H9 (cell line): ENCODE results near the gene ZNF865. TPM values are rescaled to one million over a fixed set of nuclear protein-coding genes. Genes with fewer than 3 reads are reported as not detected.

Experiments used
- DNase-seq: peaks from one replicate; pipeline ENCODE4 v3.0.0-alpha.2; 2017
- H2AFZ ChIP-seq: one replicate; pipeline ENCODE4 v1.6.1; 2013; ENCODE audit warnings: mild to moderate bottlenecking, low read length, control low read depth, moderate library complexity
- H2AK5ac ChIP-seq: 2 replicates; pipeline ENCODE4 v1.6.1; 2013; ENCODE audit warnings: low read length, control low read depth, mixed read lengths; ENCODE audit not compliant: insufficient read length
- H2BK120ac ChIP-seq: one replicate; pipeline ENCODE4 v1.6.1; 2013; ENCODE audit warnings: low read depth, mild to moderate bottlenecking, low read length, control low read depth, inconsistent platforms; ENCODE audit not compliant: poor library complexity, severe bottlenecking
- H2BK12ac ChIP-seq: 2 replicates; pipeline ENCODE4 v1.6.1; 2013; ENCODE audit warnings: low read length, control low read depth, mixed read lengths, low read depth; ENCODE audit not compliant: insufficient read length
- H2BK15ac ChIP-seq: 2 replicates; pipeline ENCODE4 v1.6.1; 2013; ENCODE audit warnings: low read depth, low read length, control low read depth
- H2BK20ac ChIP-seq: one replicate; pipeline ENCODE4 v1.6.1; 2013; ENCODE audit warnings: low read depth, mild to moderate bottlenecking, low read length, control low read depth, inconsistent platforms; ENCODE audit not compliant: poor library complexity, severe bottlenecking
- H2BK5ac ChIP-seq: 2 replicates; pipeline ENCODE4 v1.6.1; 2013; ENCODE audit warnings: low read length, control low read depth, mixed read lengths; ENCODE audit not compliant: insufficient read length
- H3K14ac ChIP-seq: 2 replicates; pipeline ENCODE4 v1.6.1; 2013; ENCODE audit warnings: low read length, control low read depth; ENCODE audit not compliant: insufficient read depth
- H3K18ac ChIP-seq: 2 replicates; pipeline ENCODE4 v1.6.1; 2013; ENCODE audit warnings: low read depth, mild to moderate bottlenecking, mixed read lengths, low read length, control low read depth; ENCODE audit not compliant: insufficient read length
- H3K23ac ChIP-seq: 2 replicates; pipeline ENCODE4 v1.6.1; 2013; ENCODE audit warnings: low read length, control low read depth, mixed read lengths, low read depth; ENCODE audit not compliant: insufficient read length
- H3K23me2 ChIP-seq: 2 replicates; pipeline ENCODE4 v1.6.1; 2013; ENCODE audit warnings: low read depth, mild to moderate bottlenecking, mixed read lengths, low read length, control low read depth; ENCODE audit not compliant: insufficient read length, poor library complexity, severe bottlenecking
- H3K27ac ChIP-seq: 2 replicates; pipeline ENCODE4 v1.5.1; 2013; ENCODE audit warnings: low read length, control low read depth, mixed read lengths, low read depth; ENCODE audit not compliant: insufficient read length
- H3K27me3 ChIP-seq: 2 replicates; pipeline ENCODE4 v1.6.1; 2013; ENCODE audit warnings: low read length, control low read depth, inconsistent platforms; ENCODE audit not compliant: insufficient read depth
- H3K4ac ChIP-seq: 2 replicates; pipeline ENCODE4 v1.6.1; 2013; ENCODE audit warnings: low read depth, mild to moderate bottlenecking, control low read depth, inconsistent platforms, low read length, moderate library complexity
- H3K4me1 ChIP-seq: 2 replicates; pipeline ENCODE4 v1.6.1; 2013; ENCODE audit warnings: low read length, control low read depth, inconsistent platforms; ENCODE audit not compliant: insufficient read depth
- H3K4me2 ChIP-seq: 2 replicates; pipeline ENCODE4 v1.6.1; 2013; ENCODE audit warnings: low read length, control low read depth, mixed read lengths; ENCODE audit not compliant: insufficient read length, insufficient read depth
- H3K56ac ChIP-seq: 2 replicates; pipeline ENCODE4 v1.6.1; 2013; ENCODE audit warnings: low read depth, mild to moderate bottlenecking, mixed read lengths, low read length, control low read depth; ENCODE audit not compliant: insufficient read length
- H3K79me1 ChIP-seq: 2 replicates; pipeline ENCODE4 v1.6.1; 2013; ENCODE audit warnings: low read depth, mild to moderate bottlenecking, moderate library complexity, low read length, control low read depth, inconsistent platforms; ENCODE audit not compliant: insufficient read depth, poor library complexity, severe bottlenecking
- H3K79me2 ChIP-seq: 2 replicates; pipeline ENCODE4 v1.6.1; 2013; ENCODE audit warnings: low read length, control low read depth, inconsistent platforms; ENCODE audit not compliant: insufficient read depth
- H3K9ac ChIP-seq: 2 replicates; pipeline ENCODE4 v1.6.1; 2013; ENCODE audit warnings: low read length, control low read depth, mixed read lengths; ENCODE audit not compliant: insufficient read length; ENCODE audit errors: extremely low read depth
- H3K9me3 ChIP-seq: one replicate; pipeline ENCODE4 v1.6.1; 2013; ENCODE audit warnings: low read depth, low read length, inconsistent platforms; ENCODE audit not compliant: control insufficient read depth
- H3T11ph ChIP-seq: one replicate; pipeline ENCODE4 v1.6.1; 2013; ENCODE audit warnings: mild to moderate bottlenecking, low read length, control low read depth, inconsistent platforms
- H4K20me1 ChIP-seq: one replicate; pipeline ENCODE4 v1.6.1; 2013; ENCODE audit not compliant: control insufficient read depth, insufficient read length, insufficient read depth
- H4K5ac ChIP-seq: 2 replicates; pipeline ENCODE4 v1.6.1; 2013; ENCODE audit warnings: low read depth, mild to moderate bottlenecking, mixed read lengths, low read length, control low read depth; ENCODE audit not compliant: insufficient read length
- H4K8ac ChIP-seq: replicated peaks from 2 replicates; pipeline ENCODE4 v1.6.1; 2013; ENCODE audit warnings: low read length, control low read depth, mixed read lengths, low read depth; ENCODE audit not compliant: insufficient read length
- H4K91ac ChIP-seq: 2 replicates; pipeline ENCODE4 v1.6.1; 2013; ENCODE audit warnings: low read depth, mild to moderate bottlenecking, moderate library complexity, mixed read lengths, low read length, control low read depth; ENCODE audit not compliant: insufficient read length
- H3K27ac Mint-ChIP-seq, 3 experiments: 2 replicates in 2 of 3; 3 replicates in 1 of 3; pipeline ENCODE4 v1.8.0; 2020 to 2021; ENCODE audit warnings: mixed read lengths in 3 of 3, mild to moderate bottlenecking in 1 of 3, moderate library complexity in 1 of 3
- H3K27me3 Mint-ChIP-seq: 2 replicates; pipeline ENCODE4 v1.8.0; 2021; ENCODE audit warnings: low read depth, mild to moderate bottlenecking, moderate library complexity, mixed read lengths
- H3K36me3 Mint-ChIP-seq, 3 experiments: 2 replicates in 2 of 3; 3 replicates in 1 of 3; pipeline ENCODE4 v1.8.0; 2020 to 2021; ENCODE audit warnings: low read depth in 3 of 3, mixed read lengths in 3 of 3; ENCODE audit not compliant: insufficient read depth in 1 of 3
- H3K4me1 Mint-ChIP-seq, 2 experiments: 2 replicates each; pipeline ENCODE4 v1.8.0; 2020; ENCODE audit warnings: mixed read lengths in 2 of 2
- H3K4me3 Mint-ChIP-seq, 2 experiments: 2 replicates in 1 of 2; 3 replicates in 1 of 2; pipeline ENCODE4 v1.8.0; 2020 to 2021; ENCODE audit warnings: mild to moderate bottlenecking in 2 of 2, mixed read lengths in 2 of 2, moderate library complexity in 1 of 2
- H3K9me3 Mint-ChIP-seq, 2 experiments: 2 replicates in 1 of 2; 3 replicates in 1 of 2; pipeline ENCODE4 v1.8.0; 2020; ENCODE audit warnings: mild to moderate bottlenecking in 2 of 2, mixed read lengths in 2 of 2, moderate library complexity in 1 of 2
- CTCF ChIP-seq: fragments of 200-600 bp; sonication (generic); conservative IDR thresholded peaks from 3 replicates; pipeline ENCODE4 v1.8.0; 2021; ENCODE audit warnings: antibody characterized with exemption, mild to moderate bottlenecking
- WGBS: extraction: QIAGEN DNeasy Blood & Tissue Kit; methylation state at CpG from one replicate; pipeline ENCODE4 v1.1.7; 2013; ENCODE audit warnings: missing lambda C conversion rate, low lambda C conversion rate, mixed read lengths; ENCODE audit not compliant: insufficient read length; ENCODE audit errors: extremely low coverage; 5-methylcytosine and 5-hydroxymethylcytosine counted together
- total RNA-seq: library from RNA; stranded (reverse); gene quantifications from 2 replicates; pipeline ENCODE4 v1.2.1, GENCODE V29; 2021

The ZNF865 gene
- total RNA-seq, 1 experiment from 2014 or later: 14.3 TPM

GRCh38 chr19:55646889-55647731 lies 41.7 kb downstream of the ZNF865 start:
- Mint-ChIP-seq H3K27ac (peak overlapping the region; percentile 85 to 97 (median 90); a peak in 6 of 7 replicates), H3K4me3 (peak overlapping the region; percentile 76 to 89), H3K4me1 (peaks cover 19 to 34% of the 10 kb centered on the region in 2 experiments), H3K36me3 (peaks cover 21 to 53% (median 43%) of the 10 kb centered on the region in 3 experiments), H3K9me3 (peaks cover 0 to 4% of the 10 kb centered on the region in 2 experiments; a peak in 3 of 5 replicates), H3K27me3 (peaks cover 1% of the 10 kb centered on the region; the same call in 1 of the 2 replicates)
- no peak overlapping the region for H3K4ac ChIP-seq
- H3K23ac ChIP-seq: no peak overlapping the region
- no peak overlapping the region for H3K27ac ChIP-seq
- DNase-seq: no peak
- H3K9ac ChIP-seq: peak overlapping the region; percentile 43
- no peak overlapping the region; the same call in 1 of the 2 replicates for H2BK15ac ChIP-seq
- H2AFZ ChIP-seq: no peak overlapping the region
- H3K79me1 ChIP-seq: peaks cover 3% of the 10 kb centered on the region
- no peak overlapping the region for H2BK12ac ChIP-seq
- H4K8ac ChIP-seq: no peak overlapping the region
- H3K18ac ChIP-seq: no peak overlapping the region
- no peak overlapping the region for H3K56ac ChIP-seq
- H2AK5ac ChIP-seq: no peak overlapping the region
- no peak overlapping the region for H3K14ac ChIP-seq
- peaks cover 7% of the 10 kb centered on the region; the same call in 1 of the 2 replicates for H3K79me2 ChIP-seq
- no peak overlapping the region for H4K91ac ChIP-seq
- H2BK20ac ChIP-seq: no peak overlapping the region
- TF ChIP-seq CTCF: no peak
- WGBS: no CpG with 5 or more reads among the region's 14 CpGs
- H3K4me2 ChIP-seq: peak overlapping the region; percentile 91
- no peak overlapping the region for H2BK120ac ChIP-seq
- no peak overlapping the region for H4K5ac ChIP-seq
- H2BK5ac ChIP-seq: no peak overlapping the region
- H3K4me1 ChIP-seq: no peaks in the 10 kb centered on the region
- H3K9me3 ChIP-seq: no peaks in the 10 kb centered on the region
- H3T11ph ChIP-seq: no peak overlapping the region
- no peaks in the 10 kb centered on the region for H3K27me3 ChIP-seq
- peaks cover 31% of the 10 kb centered on the region for H3K23me2 ChIP-seq
- H4K20me1 ChIP-seq: peaks cover 1% of the 10 kb centered on the region
